IMR-90 (cell line): Measurements from ENCODE around the gene MIPEP. TPM values are rescaled to one million over a fixed set of nuclear protein-coding genes. Genes with fewer than 3 reads are reported as not detected.

Source experiments
- ATAC-seq: fragments of 200-7000 bp; cut with Tn5 transposase; 2 replicates; pipeline ENCODE4 v1.9.1; 2020; ENCODE audit warnings: low read depth, mild to moderate bottlenecking, moderate library complexity
- BruUV-seq: library from RNA; stranded (reverse); fragments of 400-500 nt; replicated peaks from 2 replicates; lab custom pipeline; 2021; lab: Mats Ljungman, UMichigan
- CTCF ChIA-PET: fragments of 300-600 bp; formaldehyde crosslinking; extraction: SDS; loops from one replicate; lab custom pipeline; 2021; ENCODE audit warnings: antibody characterized with exemption; lab: Yijun Ruan, JAX
- POLR2A ChIA-PET: fragments of 300-600 bp; sonication (Branson Sonifier 250); formaldehyde crosslinking; loops from one replicate; lab custom pipeline; 2022; ENCODE audit warnings: antibody characterized with exemption; ENCODE audit not compliant: unreplicated experiment; lab: Charles Lee
- DNase-seq: peaks from one replicate; pipeline ENCODE4 v3.0.0; 2013
- H2AFZ ChIP-seq: replicated peaks from 2 replicates; pipeline ENCODE3; 2013; ENCODE audit warnings: low read length, mild to moderate bottlenecking; ENCODE audit not compliant: poor library complexity
- H2AK5ac ChIP-seq: 2 replicates; pipeline ENCODE4 v1.6.1; 2013; ENCODE audit warnings: low read depth, low read length, inconsistent platforms
- H2AK9ac ChIP-seq: replicated peaks from 2 replicates; pipeline ENCODE3; 2013; ENCODE audit warnings: mild to moderate bottlenecking, low read depth, low read length, moderate library complexity; ENCODE audit not compliant: poor library complexity
- H2BK120ac ChIP-seq: 2 replicates; pipeline ENCODE4 v1.6.1; 2013; ENCODE audit warnings: low read depth, low read length, inconsistent platforms
- H2BK15ac ChIP-seq: 3 replicates; pipeline ENCODE4 v1.6.1; 2013; ENCODE audit warnings: low read depth, low read length, inconsistent platforms
- H2BK20ac ChIP-seq: 2 replicates; pipeline ENCODE4 v1.6.1; 2013; ENCODE audit warnings: low read depth, mild to moderate bottlenecking, inconsistent platforms, low read length, moderate library complexity
- H2BK5ac ChIP-seq: 2 replicates; pipeline ENCODE4 v1.6.1; 2013; ENCODE audit warnings: mild to moderate bottlenecking, low read depth, low read length, inconsistent platforms; ENCODE audit not compliant: poor library complexity, severe bottlenecking
- H3K14ac ChIP-seq: replicated peaks from 2 replicates; pipeline ENCODE4 v1.6.1; 2013; ENCODE audit warnings: low read depth, low read length, inconsistent platforms
- H3K18ac ChIP-seq: 2 replicates; pipeline ENCODE4 v1.6.1; 2013; ENCODE audit warnings: low read depth, low read length, control low read depth
- H3K23ac ChIP-seq: 2 replicates; pipeline ENCODE4 v1.6.1; 2013; ENCODE audit warnings: low read depth, low read length, inconsistent platforms
- H3K27ac ChIP-seq: 2 replicates; pipeline ENCODE4 v1.5.1; 2013; ENCODE audit warnings: mild to moderate bottlenecking, control low read depth, low read length; ENCODE audit not compliant: insufficient read depth
- H3K27me3 ChIP-seq: 2 replicates; pipeline ENCODE4 v1.6.1; 2013; ENCODE audit warnings: low read length; ENCODE audit not compliant: control insufficient read depth, insufficient read depth
- H3K36me3 ChIP-seq: 2 replicates; pipeline ENCODE4 v1.6.1; 2013; ENCODE audit warnings: low read length, mixed read lengths; ENCODE audit not compliant: control insufficient read depth, insufficient read depth
- H3K4ac ChIP-seq: 2 replicates; pipeline ENCODE4 v1.6.1; 2013; ENCODE audit warnings: low read depth, low read length, inconsistent platforms
- H3K4me1 ChIP-seq: 2 replicates; pipeline ENCODE4 v1.6.1; 2013; ENCODE audit warnings: low read length, mixed read lengths; ENCODE audit not compliant: control insufficient read depth, insufficient read depth
- H3K4me2 ChIP-seq: 2 replicates; pipeline ENCODE4 v1.6.1; 2013; ENCODE audit warnings: low read depth, mild to moderate bottlenecking, control low read depth, low read length, moderate library complexity
- H3K4me3 ChIP-seq: 2 replicates; pipeline ENCODE4 v1.5.1; 2013; ENCODE audit warnings: low read depth, mild to moderate bottlenecking, control low read depth, low read length, moderate library complexity; ENCODE audit not compliant: insufficient read depth
- H3K56ac ChIP-seq: 2 replicates; pipeline ENCODE4 v1.6.1; 2013; ENCODE audit warnings: low read length, inconsistent platforms; ENCODE audit not compliant: insufficient read depth; ENCODE audit errors: extremely low read depth
- H3K79me1 ChIP-seq, 2 experiments: 2 replicates each; pipeline ENCODE4 v1.6.1; 2013; ENCODE audit warnings: low read length in 2 of 2, inconsistent platforms in 1 of 2, low read depth in 1 of 2
- H3K9ac ChIP-seq: 2 replicates; pipeline ENCODE4 v1.6.1; 2013; ENCODE audit warnings: low read depth, low read length, control low read depth
- H3K9me1 ChIP-seq: 2 replicates; pipeline ENCODE4 v1.6.1; 2013; ENCODE audit warnings: low read length, inconsistent platforms; ENCODE audit not compliant: insufficient read depth
- H3K9me3 ChIP-seq: 2 replicates; pipeline ENCODE4 v1.6.1; 2013; ENCODE audit warnings: low read length; ENCODE audit not compliant: control insufficient read depth, insufficient read depth
- H4K20me1 ChIP-seq: 2 replicates; pipeline ENCODE4 v1.6.1; 2013; ENCODE audit warnings: low read length, inconsistent platforms; ENCODE audit not compliant: insufficient read depth
- H4K5ac ChIP-seq: 2 replicates; pipeline ENCODE4 v1.6.1; 2013; ENCODE audit warnings: mild to moderate bottlenecking, low read depth, low read length, control low read depth
- H4K8ac ChIP-seq, 2 experiments: 2 replicates each; pipeline ENCODE4 v1.6.1; 2013; ENCODE audit warnings: low read depth in 2 of 2, low read length in 2 of 2, control low read depth in 1 of 2, inconsistent platforms in 1 of 2
- H4K91ac ChIP-seq: 2 replicates; pipeline ENCODE4 v1.6.1; 2013; ENCODE audit warnings: low read depth, low read length, inconsistent platforms; ENCODE audit not compliant: insufficient read depth
- BHLHE40 ChIP-seq: fragments of 150-350 bp; IDR thresholded peaks from 2 replicates; pipeline ENCODE4 v1.6.1; 2016; ENCODE audit warnings: mild to moderate bottlenecking, low read depth, low read length
- RCOR1 ChIP-seq: IDR thresholded peaks from 2 replicates; pipeline ENCODE4 v1.6.1; 2012; ENCODE audit warnings: mild to moderate bottlenecking, low read length, improper control_type of control experiment; ENCODE audit not compliant: insufficient replicate concordance
- RFX5 ChIP-seq: IDR thresholded peaks from 2 replicates; pipeline ENCODE4 v1.8.0; 2012; ENCODE audit warnings: low read depth, mild to moderate bottlenecking, low read length, moderate library complexity
- dilution Hi-C: fragments of 300-500 bp; cut with HindIII; formaldehyde crosslinking; loops from one replicate; pipeline ENCODE4 v1.14.3; 2018; ENCODE audit warnings: low sequenced_read_pairs; ENCODE audit not compliant: unreplicated experiment
- in situ Hi-C: fragments of 300-500 bp; cut with MboI; formaldehyde crosslinking; loops from 3 replicates; pipeline ENCODE4 v1.14.3; 2019; ENCODE audit warnings: low sequenced_read_pairs, inconsistent platforms, mixed read lengths
- intact Hi-C: fragments of 100-400 bp; cut with micrococcal nuclease; formaldehyde crosslinking; loops from 2 replicates; pipeline ENCODE4 v1.10.0; 2022
- polyA plus RNA-seq, 3 experiments: library from polyadenylated mRNA; depleted of rRNA; stranded (reverse); fragments of >200 nt; gene quantifications; 2 replicates each; pipeline ENCODE4 v1.2.3, GENCODE V29; 2012; ENCODE audit warnings: low replicate concordance in 1 of 3
- total RNA-seq: library from RNA; depleted of rRNA; stranded (reverse); fragments of >200 nt; gene quantifications from 2 replicates; pipeline ENCODE4 v1.2.3, GENCODE V29; 2012

The MIPEP gene
- total and polyA plus RNA-seq, 2 of the 4 experiments (the other 2 are of a cell fraction), result 15.0 to 21.5 TPM

GRCh38 chr13:23859455-23859854, 29.7 kb downstream of the MIPEP start:
- CTCF ChIA-PET, result interaction anchor here (0.6 kb wide), 1 partner anchor 401 kb away, joined by 4 read pairs; no protein-coding TSS in a partner anchor
- dilution Hi-C loops (no loop called here), intact Hi-C loops (no loop called here), in situ Hi-C loops (no loop called here)
- DNase-seq, result no peak
- Histone ChIP-seq H3K4me3 (no peak overlapping the region), H3K4ac (no peak overlapping the region), H4K5ac (peak overlapping the region; percentile 42; the same call in 1 of the 2 replicates), H2BK5ac (peak overlapping the region; percentile 10), H3K79me1 (no peaks in the 10 kb centered on the region), H3K27me3 (no peaks in the 10 kb centered on the region), H2BK120ac (no peak overlapping the region), H3K9me1 (peaks cover 3% of the 10 kb centered on the region; the same call in 1 of the 2 replicates), H4K8ac (0 out of 4 replicates have a peak overlapping the region, but pooled peaks of 1 of the 2 experiments have one; percentile 1), H4K20me1 (no peaks in the 10 kb centered on the region), H2BK15ac (no peak overlapping the region), H2BK20ac (no peak overlapping the region), H3K9ac (no peak overlapping the region), H4K91ac (no peak overlapping the region), H3K14ac (no peak overlapping the region), H3K18ac (no peak overlapping the region), H3K9me3 (no peaks in the 10 kb centered on the region), H3K4me1 (peaks cover 7% of the 10 kb centered on the region; the same call in 1 of the 2 replicates), H2AK5ac (peak overlapping the region; percentile 77; the same call in 1 of the 2 replicates), H3K36me3 (peaks cover 10% of the 10 kb centered on the region), H3K27ac (no peak overlapping the region), H3K23ac (no peak overlapping the region), H2AK9ac (no peak overlapping the region), H3K4me2 (no peak overlapping the region), H2AFZ (no peak overlapping the region), H3K56ac (no peak overlapping the region)
- TF ChIP-seq BHLHE40 (no peak), RCOR1 (no peak), RFX5 (no peak)
- POLR2A ChIA-PET, result no interaction called here
- no TSS peak for BruUV-seq
- peak; percentile 21; the same call in 1 of the 2 replicates for ATAC-seq
